Kidney epithelial cell (primary cell): Measurements from ENCODE around the gene NCOA3. TPM values are rescaled to one million over a fixed set of nuclear protein-coding genes. Genes with fewer than 3 reads are reported as not detected.

Experiments used
- DNase-seq: peaks from one replicate; pipeline ENCODE4 v3.0.0-alpha.2; 2010; ENCODE audit warnings: low read depth
- H3K27me3 ChIP-seq: 2 replicates; pipeline ENCODE4 v1.6.0; 2011; ENCODE audit warnings: low read length; ENCODE audit not compliant: control insufficient read depth, insufficient read depth
- H3K36me3 ChIP-seq: 2 replicates; pipeline ENCODE4 v1.5.1; 2011; ENCODE audit warnings: low read length; ENCODE audit not compliant: control insufficient read depth, insufficient read depth
- H3K4me3 ChIP-seq: 2 replicates; pipeline ENCODE4 v1.5.1; 2011; ENCODE audit warnings: low read depth, mild to moderate bottlenecking, control low read depth, low read length
- total RNA-seq: library from RNA; depleted of rRNA; stranded (reverse); fragments of >200 nt; gene quantifications from 2 replicates; pipeline ENCODE4 v1.2.3, GENCODE V29; 2015
- TF ChIP-seq, protein P1 (sequence below): IDR thresholded peaks from 2 replicates; pipeline ENCODE4 v1.5.1; 2011; ENCODE audit warnings: mild to moderate bottlenecking, moderate library complexity, low read length, control low read depth, inconsistent platforms; ENCODE audit not compliant: insufficient read depth, poor library complexity, severe bottlenecking

NCOA3 gene
- total RNA-seq, 1 donor from 2014 or later = 27.3 TPM

GRCh38 chr20:47659904-47660601, 158.4 kb downstream of the NCOA3 start:
- Histone ChIP-seq H3K4me3 (no peak overlapping the region), H3K27me3 (no peaks in the 10 kb centered on the region), H3K36me3 (peaks cover 3% of the 10 kb centered on the region)
- TF ChIP-seq, protein P1, sequence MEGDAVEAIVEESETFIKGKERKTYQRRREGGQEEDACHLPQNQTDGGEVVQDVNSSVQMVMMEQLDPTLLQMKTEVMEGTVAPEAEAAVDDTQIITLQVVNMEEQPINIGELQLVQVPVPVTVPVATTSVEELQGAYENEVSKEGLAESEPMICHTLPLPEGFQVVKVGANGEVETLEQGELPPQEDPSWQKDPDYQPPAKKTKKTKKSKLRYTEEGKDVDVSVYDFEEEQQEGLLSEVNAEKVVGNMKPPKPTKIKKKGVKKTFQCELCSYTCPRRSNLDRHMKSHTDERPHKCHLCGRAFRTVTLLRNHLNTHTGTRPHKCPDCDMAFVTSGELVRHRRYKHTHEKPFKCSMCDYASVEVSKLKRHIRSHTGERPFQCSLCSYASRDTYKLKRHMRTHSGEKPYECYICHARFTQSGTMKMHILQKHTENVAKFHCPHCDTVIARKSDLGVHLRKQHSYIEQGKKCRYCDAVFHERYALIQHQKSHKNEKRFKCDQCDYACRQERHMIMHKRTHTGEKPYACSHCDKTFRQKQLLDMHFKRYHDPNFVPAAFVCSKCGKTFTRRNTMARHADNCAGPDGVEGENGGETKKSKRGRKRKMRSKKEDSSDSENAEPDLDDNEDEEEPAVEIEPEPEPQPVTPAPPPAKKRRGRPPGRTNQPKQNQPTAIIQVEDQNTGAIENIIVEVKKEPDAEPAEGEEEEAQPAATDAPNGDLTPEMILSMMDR = no peak
- DNase-seq = no peak

GRCh38 chr20:47660602-47660905, 158.9 kb downstream of the NCOA3 start:
- peaks cover 3% of the 10 kb centered on the region for H3K36me3 ChIP-seq
- DNase-seq = no peak
- H3K4me3 ChIP-seq = no peak overlapping the region
- H3K27me3 ChIP-seq = no peaks in the 10 kb centered on the region
- TF ChIP-seq, protein P1 = no peak

DNA sequence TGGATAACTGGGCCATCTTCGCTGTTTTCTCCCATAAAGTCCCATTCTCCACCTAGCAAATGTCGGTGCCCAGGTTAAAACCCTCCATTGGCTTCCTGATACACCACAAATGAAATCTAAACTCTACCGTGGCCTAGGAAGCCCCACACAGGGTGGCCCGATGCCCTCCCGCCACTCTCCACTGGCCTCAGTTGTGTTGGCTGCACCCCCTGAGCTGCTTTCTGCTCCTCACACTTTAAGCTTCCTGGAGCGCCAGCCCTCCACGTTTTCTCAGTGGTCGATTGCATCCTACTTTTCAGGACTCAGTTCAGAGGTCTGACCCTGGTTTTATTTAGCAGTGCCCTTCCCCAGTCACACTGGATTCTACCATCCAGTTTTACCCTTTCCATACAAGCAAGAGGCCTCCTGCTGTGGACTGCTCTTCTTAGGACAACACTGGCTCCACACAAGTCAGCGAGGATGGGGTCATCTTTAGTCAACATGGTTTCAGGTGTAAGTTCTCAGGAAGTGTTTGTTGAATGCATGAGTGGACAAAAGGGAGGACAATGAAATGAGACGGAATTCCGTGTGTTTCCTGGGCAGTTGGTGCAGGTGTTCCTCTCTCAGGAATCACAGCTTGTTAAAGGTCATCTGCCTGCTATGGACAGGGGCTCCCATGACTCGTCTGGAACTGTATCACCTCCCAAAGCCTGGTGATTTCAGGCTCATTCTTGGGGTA, 159.5 kb downstream of the NCOA3 start:
- H3K27me3 ChIP-seq = no peaks in the 10 kb centered on the region
- DNase-seq = no peak
- no peak overlapping the region for H3K4me3 ChIP-seq
- peaks cover 3% of the 10 kb centered on the region for H3K36me3 ChIP-seq
- TF ChIP-seq, protein P1 = no peak

GRCh38 chr20:47661714-47662113, 160.0 kb downstream of the NCOA3 start:
- TF ChIP-seq, protein P1 = no peak
- no peaks in the 10 kb centered on the region for H3K27me3 ChIP-seq
- no peak overlapping the region for H3K4me3 ChIP-seq
- no peak for DNase-seq
- H3K36me3 ChIP-seq = peaks cover 3% of the 10 kb centered on the region

- peaks cover 3% of the 10 kb centered on the region for H3K36me3 ChIP-seq
Observed at GRCh38 chr20:47662483-47663353, 161.0 kb downstream of the NCOA3 start.

More at GRCh38 chr20:47662483-47663353, 161.0 kb downstream of the NCOA3 start:
- DNase-seq = no peak
- H3K4me3 ChIP-seq = no peak overlapping the region
- TF ChIP-seq, protein P1 = no peak
- no peaks in the 10 kb centered on the region for H3K27me3 ChIP-seq
